Mesenchymal stem cell (in vitro differentiated cells and primary cell): ENCODE results near the gene SNAP23.

Experiments used
- DNase-seq: peaks from one replicate; pipeline ENCODE4 v3.0.0-alpha.2; 2013
- H2AFZ ChIP-seq: one replicate; pipeline ENCODE4 v1.6.1; 2013; ENCODE audit warnings: low read depth, mild to moderate bottlenecking, control low read depth, inconsistent platforms, low read length, moderate library complexity
- H2AK5ac ChIP-seq: 2 replicates; pipeline ENCODE4 v1.6.1; 2013; ENCODE audit warnings: low read length, moderate library complexity, mild to moderate bottlenecking, inconsistent platforms; ENCODE audit not compliant: severe bottlenecking
- H2BK120ac ChIP-seq: one replicate; pipeline ENCODE4 v1.6.1; 2013; ENCODE audit warnings: low read depth, mild to moderate bottlenecking, inconsistent platforms, low read length, moderate library complexity
- H2BK12ac ChIP-seq, 2 experiments: one replicate each; pipeline ENCODE4 v1.6.1; 2013; ENCODE audit warnings: inconsistent platforms in 2 of 2, low read length in 2 of 2, mild to moderate bottlenecking in 2 of 2, moderate library complexity in 2 of 2, control low read depth in 1 of 2
- H2BK15ac ChIP-seq: one replicate; pipeline ENCODE4 v1.6.1; 2013; ENCODE audit warnings: mild to moderate bottlenecking, low read depth, inconsistent platforms; ENCODE audit not compliant: poor library complexity, severe bottlenecking
- H2BK5ac ChIP-seq: 2 replicates; pipeline ENCODE4 v1.6.1; 2013; ENCODE audit warnings: low read depth, mild to moderate bottlenecking, low read length, control low read depth, inconsistent platforms; ENCODE audit not compliant: poor library complexity, severe bottlenecking
- H3K14ac ChIP-seq, 2 experiments: one replicate each; pipeline ENCODE4 v1.6.1; 2013; ENCODE audit warnings: inconsistent platforms in 2 of 2, low read length in 2 of 2, control low read depth in 1 of 2, mild to moderate bottlenecking in 1 of 2, moderate library complexity in 1 of 2
- H3K18ac ChIP-seq, 2 experiments: one replicate each; pipeline ENCODE4 v1.6.1; 2013; ENCODE audit warnings: inconsistent platforms in 2 of 2, low read length in 2 of 2, control low read depth in 1 of 2, low read depth in 1 of 2, mild to moderate bottlenecking in 1 of 2
- H3K23ac ChIP-seq, 2 experiments: one replicate each; pipeline ENCODE4 v1.6.1; 2013; ENCODE audit warnings: inconsistent platforms in 2 of 2, low read length in 2 of 2, mild to moderate bottlenecking in 2 of 2, moderate library complexity in 2 of 2, control low read depth in 1 of 2
- H3K27ac ChIP-seq: 2 replicates; pipeline ENCODE4 v1.5.1; 2013; ENCODE audit warnings: mild to moderate bottlenecking, moderate library complexity, low read length, control low read depth, inconsistent platforms; ENCODE audit not compliant: poor library complexity, severe bottlenecking
- H3K27me3 ChIP-seq, 2 experiments: 2 replicates each; pipeline versions ENCODE4 v1.6.1 to v1.7.0; 2013; ENCODE audit warnings: low read length in 2 of 2, mild to moderate bottlenecking in 2 of 2, moderate library complexity in 2 of 2, control low read depth in 1 of 2, inconsistent platforms in 1 of 2; ENCODE audit not compliant: control insufficient read depth in 1 of 2, insufficient read depth in 1 of 2
- H3K36me3 ChIP-seq, 2 experiments: 2 replicates each; pipeline versions ENCODE4 v1.6.1 to v1.7.0; 2013; ENCODE audit warnings: low read length in 2 of 2, control low read depth in 1 of 2, inconsistent platforms in 1 of 2, low read depth in 1 of 2, mild to moderate bottlenecking in 1 of 2; ENCODE audit not compliant: insufficient read depth in 2 of 2, control insufficient read depth in 1 of 2
- H3K4ac ChIP-seq, 2 experiments: one replicate each; pipeline ENCODE4 v1.6.1; 2013; ENCODE audit warnings: inconsistent platforms in 2 of 2, low read length in 2 of 2, mild to moderate bottlenecking in 2 of 2, moderate library complexity in 2 of 2, control low read depth in 1 of 2, low read depth in 1 of 2
- H3K4me1 ChIP-seq: 2 replicates; pipeline ENCODE4 v1.6.1; 2013; ENCODE audit warnings: low read depth, low read length, control low read depth; ENCODE audit not compliant: control insufficient read depth, insufficient read depth
- H3K4me2 ChIP-seq: 2 replicates; pipeline ENCODE4 v1.6.1; 2013; ENCODE audit warnings: low read length, mild to moderate bottlenecking, inconsistent platforms; ENCODE audit not compliant: poor library complexity, severe bottlenecking
- H3K4me3 ChIP-seq, 2 experiments: 2 replicates each; pipeline versions ENCODE4 v1.5.1 to v1.7.0; 2013; ENCODE audit warnings: low read length in 2 of 2, mild to moderate bottlenecking in 2 of 2, control low read depth in 1 of 2, low read depth in 1 of 2; ENCODE audit not compliant: insufficient read depth in 1 of 2
- H3K79me1 ChIP-seq: replicated peaks from 2 replicates; pipeline ENCODE4 v1.6.1; 2013; ENCODE audit warnings: mild to moderate bottlenecking, control low read depth, low read length, inconsistent platforms; ENCODE audit not compliant: poor library complexity, severe bottlenecking
- H3K9ac ChIP-seq: 2 replicates; pipeline ENCODE4 v1.7.0; 2013; ENCODE audit warnings: mild to moderate bottlenecking, low read length, moderate library complexity
- H3K9me3 ChIP-seq: 2 replicates; pipeline ENCODE4 v1.7.0; 2013; ENCODE audit warnings: mild to moderate bottlenecking, low read length; ENCODE audit not compliant: control insufficient read depth
- H4K8ac ChIP-seq: one replicate; pipeline ENCODE4 v1.6.1; 2013; ENCODE audit warnings: inconsistent platforms, mild to moderate bottlenecking, low read length, moderate library complexity
- H4K91ac ChIP-seq: one replicate; pipeline ENCODE4 v1.6.1; 2013; ENCODE audit warnings: mild to moderate bottlenecking, low read length, inconsistent platforms
- WGBS: methylation state at CpG from one replicate; pipeline ENCODE4 v1.1.7; 2013; ENCODE audit warnings: mixed read lengths; 5-methylcytosine and 5-hydroxymethylcytosine counted together

Gene SNAP23

GRCh38 chr15:42490671-42491538 is 4.5 kb upstream of the SNAP23 start, which contains the start of gene ZNF106:
Gene ZNF106 (minus strand): TSS chr15:42491141. CDS start chr15:42472289, 18,852 bp downstream.
- H3K4me2 ChIP-seq = peak within 1 kb of the TSS; percentile 94
- H2BK12ac ChIP-seq = peak within 1 kb of the TSS in 1 of 2 experiments; percentile 11
- peak within 1 kb of the TSS; percentile 97 for H3K9ac ChIP-seq
- peak within 1 kb of the TSS; percentile 98 for H2BK5ac ChIP-seq
- H3K23ac ChIP-seq = peak within 1 kb of the TSS; percentile 51 to 77
- H3K18ac ChIP-seq = peak within 1 kb of the TSS; percentile 97 to 98
- peak within 1 kb of the TSS; percentile 100 for H4K8ac ChIP-seq
- H3K14ac ChIP-seq = peak within 1 kb of the TSS in 1 of 2 experiments; percentile 99
- H2AFZ ChIP-seq = peak within 1 kb of the TSS; percentile 99
- H3K4me3 ChIP-seq = peak within 1 kb of the TSS; percentile 91 to 95
- H3K4ac ChIP-seq = peak within 1 kb of the TSS; percentile 87 to 98
- H3K79me1 ChIP-seq = peaks cover 8% of the 10 kb centered on the region
- no peaks in the 10 kb centered on the region for H3K9me3 ChIP-seq
- H3K27me3 ChIP-seq = no peaks in the 10 kb centered on the region
- peak within 1 kb of the TSS; percentile 67 for H2BK15ac ChIP-seq
- WGBS = 2% methylated on average over 48 of the region's 51 CpGs
- peak within 1 kb of the TSS; percentile 99 for H2AK5ac ChIP-seq
- H4K91ac ChIP-seq = peak within 1 kb of the TSS; percentile 98
- H3K36me3 ChIP-seq = no peaks in the 10 kb centered on the region
- H3K4me1 ChIP-seq = peaks cover 4% of the 10 kb centered on the region
- peak; percentile 94 for DNase-seq
- H3K27ac ChIP-seq = peak within 1 kb of the TSS; percentile 99
- H2BK120ac ChIP-seq = peak within 1 kb of the TSS; percentile 64

GRCh38 chr15:42491539-42492225 is 3.8 kb upstream of the SNAP23 start:
- Histone ChIP-seq H2BK12ac (no peak overlapping the region), H3K23ac (no peak overlapping the region), H3K14ac (no peak overlapping the region), H2BK120ac (peak overlapping the region; percentile 64), H3K27me3 (no peaks in the 10 kb centered on the region), H3K4me2 (peak overlapping the region; percentile 94), H3K4me3 (peak overlapping the region in 1 of 2 experiments; percentile 91), H3K9ac (peak overlapping the region; percentile 97), H2AFZ (no peak overlapping the region), H3K27ac (peak overlapping the region; percentile 99), H2BK5ac (peak overlapping the region; percentile 98), H3K9me3 (no peaks in the 10 kb centered on the region), H3K36me3 (no peaks in the 10 kb centered on the region), H3K4me1 (peaks cover 5% of the 10 kb centered on the region), H4K8ac (peak overlapping the region; percentile 100), H3K79me1 (peaks cover 7% of the 10 kb centered on the region), H2BK15ac (no peak overlapping the region), H3K4ac (no peak overlapping the region), H3K18ac (peak overlapping the region in 1 of 2 experiments; percentile 94), H2AK5ac (peak overlapping the region; percentile 99), H4K91ac (no peak overlapping the region)
- peak; percentile 59 for DNase-seq
- 90% methylated on average over 14 of the region's 18 CpGs for WGBS

GRCh38 chr15:42493679-42494078 is 1.8 kb upstream of the SNAP23 start:
- Histone ChIP-seq H3K4ac (no peak overlapping the region), H2AFZ (no peak overlapping the region), H3K79me1 (peaks cover 12% of the 10 kb centered on the region)

GRCh38 chr15:42494998-42495360 is 455 bp upstream of the SNAP23 start:
- H3K18ac ChIP-seq = peak overlapping the region in 1 of 2 experiments; percentile 60
- no peak overlapping the region for H3K14ac ChIP-seq
- peak overlapping the region; percentile 13 for H3K4me2 ChIP-seq
- peak overlapping the region; percentile 95 for H3K27ac ChIP-seq
- peaks cover 0 to 5% of the 10 kb centered on the region in 2 experiments for H3K36me3 ChIP-seq
- WGBS = 45% methylated on average over 8 of the region's 10 CpGs
- peaks cover 14% of the 10 kb centered on the region for H3K4me1 ChIP-seq
- H3K9me3 ChIP-seq = no peaks in the 10 kb centered on the region
- H3K9ac ChIP-seq = peak overlapping the region; percentile 98
- peak overlapping the region in 1 of 2 experiments; percentile 96 for H3K4me3 ChIP-seq
- H2BK15ac ChIP-seq = no peak overlapping the region
- peaks cover 12% of the 10 kb centered on the region for H3K79me1 ChIP-seq
- peak overlapping the region; percentile 13 for H4K91ac ChIP-seq
- H3K4ac ChIP-seq = peak overlapping the region in 1 of 2 experiments; percentile 61
- H2BK12ac ChIP-seq = no peak overlapping the region
- DNase-seq = peak; percentile 86
- H2BK5ac ChIP-seq = peak overlapping the region; percentile 10
- H2AK5ac ChIP-seq = peak overlapping the region; percentile 97
- H2BK120ac ChIP-seq = no peak overlapping the region
- no peak overlapping the region for H2AFZ ChIP-seq
- H3K27me3 ChIP-seq = no peaks in the 10 kb centered on the region
- no peak overlapping the region for H3K23ac ChIP-seq
- H4K8ac ChIP-seq = peak overlapping the region; percentile 80

More at GRCh38 chr15:42493679-42494078, 1.8 kb upstream of the SNAP23 start:
- Histone ChIP-seq H2BK15ac (no peak overlapping the region), H3K9me3 (no peaks in the 10 kb centered on the region), H3K23ac (no peak overlapping the region), H4K91ac (no peak overlapping the region), H3K4me1 (peaks cover 12% of the 10 kb centered on the region), H3K27ac (no peak overlapping the region), H2BK12ac (no peak overlapping the region), H3K18ac (no peak overlapping the region), H4K8ac (no peak overlapping the region), H3K36me3 (peaks cover 0 to 5% of the 10 kb centered on the region in 2 experiments), H3K4me3 (no peak overlapping the region), H3K9ac (no peak overlapping the region), H2BK5ac (no peak overlapping the region), H3K14ac (no peak overlapping the region), H2BK120ac (no peak overlapping the region), H2AK5ac (peak overlapping the region; percentile 17), H3K27me3 (no peaks in the 10 kb centered on the region), H3K4me2 (no peak overlapping the region)
- 90% methylated on average over 1 of the region's 1 CpG for WGBS
- no peak for DNase-seq
